Measurements from ENCODE around the gene SDHA.
A peak's percentile ranks its signal among the peaks of the same experiment; 100 is the strongest.
"Not testable (repeated sequence)": the region's sequence is repeated elsewhere in the genome, so short reads cannot be mapped to it uniquely, and the experiment has no call there.

The SDHA gene

DNA sequence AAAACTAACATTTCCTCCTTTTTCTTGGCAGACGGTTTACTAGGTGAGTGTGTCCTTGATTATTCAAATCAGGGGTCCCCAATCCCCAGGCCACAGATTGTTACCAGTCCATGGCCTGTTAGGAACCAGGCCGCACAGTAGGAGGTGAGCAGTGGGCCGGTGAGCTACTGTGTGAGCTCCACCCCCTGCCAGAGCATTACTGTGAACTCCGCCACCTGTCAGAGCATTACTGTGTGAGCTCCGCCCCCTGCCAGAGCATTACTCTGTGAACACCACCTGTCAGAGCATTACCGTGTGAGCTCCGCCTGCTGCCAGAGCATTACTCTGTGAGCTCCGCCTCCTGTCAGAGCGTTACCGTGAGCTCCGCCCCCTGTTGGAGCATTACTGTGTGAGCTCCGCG, 39.0 kb downstream of the SDHA start:
- DNase-seq (ENCODE audit: extremely low read depth, low read depth): no peak
- TF ChIP-seq, protein P1, sequence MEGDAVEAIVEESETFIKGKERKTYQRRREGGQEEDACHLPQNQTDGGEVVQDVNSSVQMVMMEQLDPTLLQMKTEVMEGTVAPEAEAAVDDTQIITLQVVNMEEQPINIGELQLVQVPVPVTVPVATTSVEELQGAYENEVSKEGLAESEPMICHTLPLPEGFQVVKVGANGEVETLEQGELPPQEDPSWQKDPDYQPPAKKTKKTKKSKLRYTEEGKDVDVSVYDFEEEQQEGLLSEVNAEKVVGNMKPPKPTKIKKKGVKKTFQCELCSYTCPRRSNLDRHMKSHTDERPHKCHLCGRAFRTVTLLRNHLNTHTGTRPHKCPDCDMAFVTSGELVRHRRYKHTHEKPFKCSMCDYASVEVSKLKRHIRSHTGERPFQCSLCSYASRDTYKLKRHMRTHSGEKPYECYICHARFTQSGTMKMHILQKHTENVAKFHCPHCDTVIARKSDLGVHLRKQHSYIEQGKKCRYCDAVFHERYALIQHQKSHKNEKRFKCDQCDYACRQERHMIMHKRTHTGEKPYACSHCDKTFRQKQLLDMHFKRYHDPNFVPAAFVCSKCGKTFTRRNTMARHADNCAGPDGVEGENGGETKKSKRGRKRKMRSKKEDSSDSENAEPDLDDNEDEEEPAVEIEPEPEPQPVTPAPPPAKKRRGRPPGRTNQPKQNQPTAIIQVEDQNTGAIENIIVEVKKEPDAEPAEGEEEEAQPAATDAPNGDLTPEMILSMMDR (IDR thresholded peaks at IDR 0.05; ENCODE audit: low read depth, low read length, missing control alignments): no peak

DNA sequence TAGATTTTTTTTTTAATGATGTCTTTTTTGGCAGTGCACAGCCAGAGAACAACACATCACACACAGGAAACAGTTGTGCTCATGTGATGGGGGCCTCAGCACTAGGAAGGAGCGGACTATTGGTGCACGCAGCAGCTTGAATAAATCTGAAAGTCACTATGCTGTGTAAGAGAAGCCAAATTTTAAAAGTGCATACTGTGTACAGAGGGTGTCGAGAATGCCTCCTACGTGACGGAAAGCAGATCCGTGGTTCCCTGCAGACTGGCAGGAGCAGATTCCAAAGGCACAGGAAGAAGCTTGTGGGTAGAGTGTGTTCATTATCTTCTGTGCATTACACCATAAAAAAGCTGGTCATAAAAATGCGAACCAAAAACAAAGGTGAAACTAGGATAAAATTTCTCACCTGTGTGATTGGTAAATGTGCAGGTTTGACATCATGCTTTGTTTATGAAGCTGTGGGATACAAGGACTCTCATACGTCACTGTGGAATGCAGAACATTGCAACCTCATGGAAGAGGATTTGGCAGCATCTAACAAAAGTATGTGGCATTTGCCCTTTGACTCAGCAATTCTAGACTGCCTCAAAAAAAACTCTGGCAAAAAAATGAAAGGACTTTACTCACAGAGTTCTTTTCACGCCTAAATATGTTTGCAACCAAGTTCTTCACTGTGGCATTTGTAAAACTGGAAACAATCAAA, 45.3 kb downstream of the SDHA start:
- H3K4me3 ChIP-seq (replicated peaks; ENCODE audit: low read depth, low read length): not testable (repeated sequence)
- DNase-seq (ENCODE audit: extremely low read depth, low read depth): peak; percentile 67

More for the DNA sequence above, 39.0 kb downstream of the SDHA start:
- no peak overlapping the region for H3K4me3 ChIP-seq (replicated peaks; ENCODE audit: low read depth, low read length)

DNA sequence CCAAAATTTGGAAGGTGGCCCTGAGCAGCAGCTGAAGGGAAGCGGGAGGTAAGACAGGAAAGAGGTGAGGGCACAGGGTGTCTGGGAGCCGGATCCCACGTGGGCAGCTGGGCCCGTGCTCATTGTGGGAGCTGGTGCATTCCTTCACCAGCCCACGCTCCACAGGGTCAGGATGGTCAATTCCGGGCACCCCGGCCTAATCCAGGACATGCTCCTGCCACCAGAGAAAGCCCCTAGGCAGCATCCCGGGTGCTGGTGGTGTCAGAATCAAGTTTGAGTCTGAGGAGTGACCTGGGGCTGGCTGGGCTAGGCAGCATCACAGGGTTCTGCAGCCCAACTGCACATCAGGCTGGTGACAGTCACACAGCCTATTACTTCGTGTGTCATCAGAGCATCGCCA, 46.2 kb downstream of the SDHA start:
- H3K4me3 ChIP-seq (replicated peaks; ENCODE audit: low read depth, low read length): no peak overlapping the region
- DNase-seq (ENCODE audit: extremely low read depth, low read depth): no peak
- TF ChIP-seq, protein P1 (IDR thresholded peaks at IDR 0.05; ENCODE audit: low read depth, low read length, missing control alignments): no peak

DNA sequence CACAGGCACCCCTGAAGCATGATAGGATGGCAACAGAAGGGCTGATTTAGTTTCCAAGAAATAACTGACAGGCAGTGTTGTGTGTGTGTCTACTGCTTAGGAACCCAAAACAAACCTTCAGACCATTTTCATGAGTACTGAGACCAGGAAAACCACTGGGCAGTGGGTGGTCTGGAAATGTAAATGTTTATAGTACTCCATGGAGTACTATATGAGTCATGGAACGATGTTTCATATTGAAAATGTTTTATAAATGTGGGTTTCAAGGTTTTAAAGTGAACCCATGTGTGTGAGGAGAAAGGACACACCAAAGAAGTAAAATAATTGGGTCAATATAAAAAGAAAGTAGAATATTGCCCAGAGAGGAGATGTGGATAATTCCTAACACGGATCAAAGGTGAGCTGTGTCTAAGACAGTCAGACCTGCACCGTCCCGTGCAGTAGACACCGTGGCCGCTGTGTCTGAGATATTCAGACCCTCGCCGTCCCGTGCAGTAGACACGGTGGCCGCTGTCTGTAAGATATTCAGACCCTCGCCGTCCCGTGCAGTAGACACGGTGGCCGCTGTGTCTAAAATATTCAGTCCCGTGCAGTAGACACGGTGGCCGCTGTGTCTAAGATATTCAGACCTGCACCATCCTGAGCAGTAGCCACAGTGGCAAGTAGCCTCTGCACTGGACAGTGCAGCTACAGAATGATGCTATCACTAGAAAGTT, 48.3 kb downstream of the SDHA start:
- not testable (repeated sequence) for DNase-seq (ENCODE audit: extremely low read depth, low read depth); H3K4me3 ChIP-seq (replicated peaks; ENCODE audit: low read depth, low read length)

DNA sequence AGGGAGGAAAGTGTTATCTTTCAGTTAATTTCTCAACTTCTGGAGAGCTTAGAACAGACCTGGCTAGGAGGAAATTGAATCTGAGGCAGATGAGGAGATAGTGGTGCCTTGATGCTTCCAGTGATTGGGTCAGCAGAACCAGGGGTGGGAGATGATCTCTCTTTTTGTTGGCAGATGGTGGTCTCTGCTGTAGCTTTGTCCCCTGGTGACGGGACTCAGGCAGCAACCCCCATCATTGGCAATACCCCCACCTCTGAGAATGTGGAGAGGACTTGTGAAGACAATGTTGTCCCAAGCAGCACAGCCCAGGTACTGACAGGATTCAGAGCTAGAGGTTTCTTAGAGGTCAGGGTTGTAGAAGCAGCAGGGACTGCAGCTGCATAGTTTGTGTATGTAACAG, 49.6 kb downstream of the SDHA start:
- TF ChIP-seq, protein P1 (IDR thresholded peaks at IDR 0.05; ENCODE audit: low read depth, low read length, missing control alignments): no peak
- no peak overlapping the region for H3K4me3 ChIP-seq (replicated peaks; ENCODE audit: low read depth, low read length)
- no peak for DNase-seq (ENCODE audit: extremely low read depth, low read depth)

DNA sequence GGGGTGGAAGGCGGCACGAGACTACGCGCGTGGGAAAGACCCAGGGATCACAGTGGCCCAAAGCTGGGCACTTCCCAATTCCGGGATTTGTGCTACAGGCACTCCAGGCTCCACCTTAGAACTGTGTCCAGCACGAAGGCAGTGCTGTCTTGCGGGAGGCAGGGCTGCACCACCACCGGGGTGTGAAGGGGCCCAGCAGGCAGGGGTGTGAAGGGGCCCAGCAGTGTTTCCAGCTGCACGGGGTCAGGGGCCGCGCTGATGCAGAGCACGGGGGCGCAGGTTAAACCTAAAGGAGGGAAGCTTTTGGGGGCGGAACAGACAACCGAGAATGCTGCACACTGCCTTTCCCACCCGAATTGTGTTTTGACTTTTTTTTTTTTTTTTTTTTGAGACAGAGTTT, 52.2 kb downstream of the SDHA start:
- DNase-seq (ENCODE audit: extremely low read depth, low read depth): no peak
- TF ChIP-seq, protein P1 (IDR thresholded peaks at IDR 0.05; ENCODE audit: low read depth, low read length, missing control alignments): no peak
- peak overlapping the region; percentile 67; the same call in 1 of the 2 replicates for H3K4me3 ChIP-seq (replicated peaks; ENCODE audit: low read depth, low read length)

DNA sequence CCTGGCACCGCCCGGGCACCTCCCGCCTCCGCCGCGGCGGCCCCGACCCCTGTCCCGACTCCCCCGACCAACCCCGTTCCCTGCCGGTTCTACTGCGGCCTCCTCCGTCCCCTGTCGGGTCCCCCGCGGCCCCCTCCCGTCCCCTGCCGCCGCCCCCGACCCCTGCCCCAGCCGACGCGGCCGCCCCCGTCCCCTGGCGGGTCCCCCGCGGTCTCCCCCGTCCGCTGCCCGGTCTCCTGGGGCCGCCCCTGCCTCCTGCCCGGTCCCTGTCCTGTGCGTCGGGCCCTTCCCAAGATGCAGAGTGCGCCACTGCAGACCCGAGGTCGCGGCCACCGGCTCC, 53.7 kb downstream of the SDHA start:
- not testable (repeated sequence) for DNase-seq (ENCODE audit: extremely low read depth, low read depth)
- peak overlapping the region; percentile 67 for H3K4me3 ChIP-seq (replicated peaks; ENCODE audit: low read depth, low read length)

DNA sequence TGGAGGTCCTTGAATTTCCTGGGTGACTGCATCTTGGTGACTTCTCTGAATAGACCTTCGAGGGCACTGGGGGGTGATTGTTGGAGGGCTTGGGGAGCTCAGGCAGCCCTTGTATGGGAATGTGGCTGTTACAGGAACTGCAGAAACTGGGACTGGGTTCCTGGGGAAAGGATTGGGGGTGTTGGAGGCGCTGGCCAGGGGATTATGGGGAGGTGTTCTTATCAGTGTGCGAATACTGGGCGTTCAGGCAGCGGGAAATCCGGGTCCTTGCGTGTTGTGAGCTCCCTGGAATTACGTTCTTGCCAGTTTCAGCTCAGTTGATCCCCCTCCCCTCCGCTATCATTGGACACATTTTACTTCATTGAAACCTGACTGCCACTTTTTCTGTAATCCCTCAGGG, 55.0 kb downstream of the SDHA start:
- not testable (repeated sequence) for DNase-seq (ENCODE audit: extremely low read depth, low read depth)
- peak overlapping the region; percentile 39 for H3K4me3 ChIP-seq (replicated peaks; ENCODE audit: low read depth, low read length)

DNA sequence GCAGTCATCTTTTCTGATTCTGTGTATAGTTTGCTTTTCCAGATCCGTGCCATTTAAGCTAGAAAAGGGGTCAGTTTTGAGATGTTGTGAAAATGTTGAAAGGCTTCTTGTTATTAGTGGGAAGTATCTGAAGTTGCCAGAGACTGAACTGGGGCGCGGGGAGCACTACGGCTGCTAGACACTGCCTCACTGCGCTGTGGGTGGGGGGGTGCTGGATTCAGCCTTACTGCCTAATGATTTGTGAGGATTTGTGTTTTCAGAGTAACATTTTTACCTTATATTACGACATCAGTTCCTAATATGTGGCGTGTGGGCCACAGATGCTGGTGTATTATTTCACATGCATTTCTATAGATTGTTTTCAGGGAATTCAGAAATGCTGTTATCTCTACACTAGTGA, 55.4 kb downstream of the SDHA start:
- peak overlapping the region; percentile 39 for H3K4me3 ChIP-seq (replicated peaks; ENCODE audit: low read depth, low read length)
- DNase-seq (ENCODE audit: extremely low read depth, low read depth): not testable (repeated sequence)

DNA sequence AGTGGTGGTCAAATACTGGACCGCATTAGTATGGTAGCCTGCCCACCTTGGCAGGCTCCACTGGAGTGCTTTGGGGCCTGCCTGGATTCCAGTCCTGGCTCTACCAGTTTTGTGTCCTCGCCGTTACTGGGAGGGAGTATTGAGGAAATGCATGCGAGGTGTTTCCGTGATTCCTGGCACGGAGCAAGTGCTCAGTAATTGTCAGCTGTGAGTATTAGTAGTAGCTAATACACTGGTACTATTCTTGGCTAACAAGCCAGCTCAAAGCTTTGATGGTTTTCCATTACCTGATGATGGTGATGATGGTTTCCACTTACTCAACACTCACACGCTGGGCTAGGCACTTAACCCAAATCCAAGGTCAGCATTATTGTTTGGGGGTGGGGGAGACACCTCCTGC, 56.2 kb downstream of the SDHA start:
- not testable (repeated sequence) for H3K4me3 ChIP-seq (replicated peaks; ENCODE audit: low read depth, low read length); DNase-seq (ENCODE audit: extremely low read depth, low read depth)
